Activated B cell treated with CpG ODN at 0.5 μM for 24 hours (primary cell): ENCODE data around the gene TTC8. TPM values are rescaled to one million over a fixed set of nuclear protein-coding genes. Genes with fewer than 3 reads are reported as not detected.
"Not testable (repeated sequence)": the region's sequence is repeated elsewhere in the genome, so short reads cannot be mapped to it uniquely, and the experiment has no call there.

Source experiments
- ATAC-seq: fragments of 200-7000 bp; cut with Tn5 transposase; one replicate; pipeline ENCODE4 v1.10.0; 2021; ENCODE audit warnings: low read depth, mild to moderate bottlenecking, moderate library complexity
- CTCF ChIA-PET: fragments of 350-600 bp; sonication (Branson Sonifier 250); formaldehyde crosslinking; loops from one replicate; lab custom pipeline; 2021; ENCODE audit warnings: antibody characterized with exemption; lab: Charles Lee
- POLR2A ChIA-PET: fragments of 350-600 bp; sonication (Branson Sonifier 250); formaldehyde crosslinking; loops from one replicate; lab custom pipeline; 2021; ENCODE audit warnings: antibody characterized with exemption; lab: Charles Lee
- DNase-seq: peaks from one replicate; pipeline ENCODE4 v3.0.0; 2022
- H3K27ac Mint-ChIP-seq: one replicate; pipeline ENCODE4 v1.8.0; 2020; ENCODE audit warnings: mixed read lengths
- H3K27me3 Mint-ChIP-seq: one replicate; pipeline ENCODE4 v1.8.0; 2021; ENCODE audit warnings: mixed read lengths
- H3K36me3 Mint-ChIP-seq: one replicate; pipeline ENCODE4 v1.8.0; 2021; ENCODE audit warnings: low read depth, mixed read lengths
- H3K4me1 Mint-ChIP-seq: one replicate; pipeline ENCODE4 v1.8.0; 2021; ENCODE audit warnings: mixed read lengths
- H3K4me3 Mint-ChIP-seq: one replicate; pipeline ENCODE4 v1.8.0; 2020; ENCODE audit warnings: mild to moderate bottlenecking, mixed read lengths
- H3K9me3 Mint-ChIP-seq: one replicate; pipeline ENCODE4 v1.8.0; 2020; ENCODE audit warnings: mixed read lengths
- CTCF ChIP-seq: fragments of 200-600 bp; IDR thresholded peaks from one replicate; pipeline ENCODE4 v1.8.0; 2022; ENCODE audit warnings: antibody characterized with exemption, mild to moderate bottlenecking
- intact Hi-C: fragments of 100-400 bp; cut with micrococcal nuclease; formaldehyde crosslinking; loops from one replicate; pipeline ENCODE4 v1.15.1; 2024
- total RNA-seq: library from RNA; stranded (reverse); gene quantifications from 2 replicates; pipeline ENCODE4 v1.2.3, GENCODE V29; 2022

Gene TTC8
- total RNA-seq, 1 donor from 2014 or later: 4.8 TPM

- Mint-ChIP-seq H3K27ac (no peak overlapping the region), H3K4me3 (no peak overlapping the region), H3K36me3 (no peaks in the 10 kb centered on the region), H3K9me3 (peaks cover 5% of the 10 kb centered on the region), H3K4me1 (no peaks in the 10 kb centered on the region), H3K27me3 (no peaks in the 10 kb centered on the region)
- ChIA-PET CTCF (no interaction called here), POLR2A (no interaction called here)
- ATAC-seq (no peak), DNase-seq (no peak)
- intact Hi-C loops: no loop called here
- no peak for TF ChIP-seq CTCF
Observed at GRCh38 chr14:88856786-88857366, 32.4 kb downstream of the TTC8 start.

- H3K27me3 Mint-ChIP-seq, H3K4me3 Mint-ChIP-seq, H3K27ac Mint-ChIP-seq, POLR2A ChIA-PET, H3K9me3 Mint-ChIP-seq, ATAC-seq, intact Hi-C loops, H3K4me1 Mint-ChIP-seq, DNase-seq, H3K36me3 Mint-ChIP-seq: not testable (repeated sequence)
- CTCF ChIA-PET: interaction anchor here (0.7 kb wide), 1 partner anchor 194 kb away, joined by 3 read pairs; no protein-coding TSS in a partner anchor
Observed at GRCh38 chr14:88857861-88858260, 33.4 kb downstream of the TTC8 start.

GRCh38 chr14:88859118-88859517, 34.7 kb downstream of the TTC8 start:
- H3K27me3 Mint-ChIP-seq, H3K9me3 Mint-ChIP-seq, CTCF ChIA-PET, DNase-seq, ATAC-seq, H3K4me1 Mint-ChIP-seq, H3K4me3 Mint-ChIP-seq, H3K36me3 Mint-ChIP-seq, H3K27ac Mint-ChIP-seq, POLR2A ChIA-PET, intact Hi-C loops: not testable (repeated sequence)

GRCh38 chr14:88863167-88863566, 38.7 kb downstream of the TTC8 start:
- Mint-ChIP-seq H3K27me3 (no peaks in the 10 kb centered on the region), H3K36me3 (no peaks in the 10 kb centered on the region), H3K9me3 (peaks cover 5% of the 10 kb centered on the region), H3K27ac (no peak overlapping the region), H3K4me1 (no peaks in the 10 kb centered on the region), H3K4me3 (no peak overlapping the region)
- POLR2A ChIA-PET: no interaction called here
- no peak for TF ChIP-seq CTCF
- DNase-seq (no peak), ATAC-seq (no peak)
- intact Hi-C loops: no loop called here
- CTCF ChIA-PET: no interaction called here

- Mint-ChIP-seq H3K9me3 (peaks cover 1% of the 10 kb centered on the region), H3K4me3 (no peak overlapping the region), H3K27ac (no peak overlapping the region), H3K27me3 (no peaks in the 10 kb centered on the region), H3K4me1 (no peaks in the 10 kb centered on the region), H3K36me3 (no peaks in the 10 kb centered on the region)
- ChIA-PET POLR2A (no interaction called here), CTCF (no interaction called here)
- no peak for TF ChIP-seq CTCF
- no peak for ATAC-seq
- no peak for DNase-seq
- intact Hi-C loops: no loop called here
Observed at GRCh38 chr14:88864198-88864597, 39.7 kb downstream of the TTC8 start.

GRCh38 chr14:88866305-88866704, 41.9 kb downstream of the TTC8 start:
- Mint-ChIP-seq H3K27me3 (no peaks in the 10 kb centered on the region), H3K27ac (no peak overlapping the region), H3K4me3 (no peak overlapping the region), H3K36me3 (peaks cover 4% of the 10 kb centered on the region), H3K9me3 (no peaks in the 10 kb centered on the region), H3K4me1 (no peaks in the 10 kb centered on the region)
- POLR2A ChIA-PET: no interaction called here
- CTCF ChIA-PET: interaction anchor here (3.3 kb wide), 1 partner anchor 198 kb away, joined by 31 read pairs; no protein-coding TSS in a partner anchor
- intact Hi-C loops: no loop called here
- ATAC-seq: no peak
- no peak for TF ChIP-seq CTCF
- no peak for DNase-seq
